ENCODE data around the gene TRIM67. TPM values are rescaled to one million over a fixed set of nuclear protein-coding genes. Genes with fewer than 3 reads are reported as not detected.

TRIM67 gene
- total RNA-seq, 2 donors from 2014 or later, result not detected

DNA sequence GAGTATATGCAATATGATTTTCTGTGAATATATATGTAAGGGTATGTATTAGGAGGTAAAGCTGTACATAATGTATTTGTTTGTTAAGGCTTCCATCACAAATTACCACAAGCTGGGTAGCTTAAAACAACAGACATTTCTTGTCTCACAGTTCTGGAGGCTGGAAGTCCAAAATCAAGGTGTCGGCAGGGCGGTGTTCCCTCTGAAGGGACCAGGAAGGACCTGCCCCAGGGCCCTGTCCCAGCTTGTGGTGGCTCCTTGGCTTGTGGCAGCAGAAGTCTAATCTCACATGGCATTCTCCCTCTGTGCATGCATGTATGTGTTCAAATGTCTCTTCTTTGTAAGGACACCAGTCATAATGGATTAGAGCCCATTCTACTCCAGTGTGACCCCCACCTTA lies 17.1 kb downstream of the TRIM67 start:
- TF ChIP-seq, protein P1, sequence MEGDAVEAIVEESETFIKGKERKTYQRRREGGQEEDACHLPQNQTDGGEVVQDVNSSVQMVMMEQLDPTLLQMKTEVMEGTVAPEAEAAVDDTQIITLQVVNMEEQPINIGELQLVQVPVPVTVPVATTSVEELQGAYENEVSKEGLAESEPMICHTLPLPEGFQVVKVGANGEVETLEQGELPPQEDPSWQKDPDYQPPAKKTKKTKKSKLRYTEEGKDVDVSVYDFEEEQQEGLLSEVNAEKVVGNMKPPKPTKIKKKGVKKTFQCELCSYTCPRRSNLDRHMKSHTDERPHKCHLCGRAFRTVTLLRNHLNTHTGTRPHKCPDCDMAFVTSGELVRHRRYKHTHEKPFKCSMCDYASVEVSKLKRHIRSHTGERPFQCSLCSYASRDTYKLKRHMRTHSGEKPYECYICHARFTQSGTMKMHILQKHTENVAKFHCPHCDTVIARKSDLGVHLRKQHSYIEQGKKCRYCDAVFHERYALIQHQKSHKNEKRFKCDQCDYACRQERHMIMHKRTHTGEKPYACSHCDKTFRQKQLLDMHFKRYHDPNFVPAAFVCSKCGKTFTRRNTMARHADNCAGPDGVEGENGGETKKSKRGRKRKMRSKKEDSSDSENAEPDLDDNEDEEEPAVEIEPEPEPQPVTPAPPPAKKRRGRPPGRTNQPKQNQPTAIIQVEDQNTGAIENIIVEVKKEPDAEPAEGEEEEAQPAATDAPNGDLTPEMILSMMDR (IDR thresholded peaks at IDR 0.05), result no peak
- ATAC-seq (ENCODE audit: insufficient number of reproducible peaks, low FRiP score, low read depth) (no peak), DNase-seq (ENCODE audit: low spot score) (no peak)
- Histone ChIP-seq H3K4me3 (no peak overlapping the region), H3K4me1 (ENCODE audit: control insufficient read depth in 1 of 2, low read depth in 2 of 2) (no peaks in the 10 kb centered on the region), H3K27me3 (replicated peaks; ENCODE audit: insufficient read depth) (no peaks in the 10 kb centered on the region), H3K36me3 (no peaks in the 10 kb centered on the region), H3K9me3 (peaks cover 3% of the 10 kb centered on the region), H3K27ac (no peak overlapping the region)

- no peaks in the 10 kb centered on the region for H3K36me3 ChIP-seq
- no peaks in the 10 kb centered on the region for H3K27me3 ChIP-seq (replicated peaks; ENCODE audit: insufficient read depth)
- no peak overlapping the region for H3K4me3 ChIP-seq
- ATAC-seq (ENCODE audit: insufficient number of reproducible peaks, low FRiP score, low read depth), result no peak
- no peaks in the 10 kb centered on the region for H3K4me1 ChIP-seq (ENCODE audit: control insufficient read depth in 1 of 2, low read depth in 2 of 2)
- H3K27ac ChIP-seq, result no peak overlapping the region
- TF ChIP-seq, protein P1 (IDR thresholded peaks at IDR 0.05), result no peak
- no peak for DNase-seq (ENCODE audit: low spot score)
- peaks cover 3% of the 10 kb centered on the region for H3K9me3 ChIP-seq
Observed at GRCh38 chr1:231180034-231180433, 18.2 kb downstream of the TRIM67 start.

GRCh38 chr1:231181271-231181670 lies 19.4 kb downstream of the TRIM67 start:
- Histone ChIP-seq H3K27me3 (replicated peaks; ENCODE audit: insufficient read depth) (no peaks in the 10 kb centered on the region), H3K36me3 (no peaks in the 10 kb centered on the region), H3K27ac (no peak overlapping the region), H3K9me3 (peaks cover 3% of the 10 kb centered on the region), H3K4me3 (no peak overlapping the region), H3K4me1 (ENCODE audit: control insufficient read depth in 1 of 2, low read depth in 2 of 2) (no peaks in the 10 kb centered on the region)
- DNase-seq (ENCODE audit: low spot score) (no peak), ATAC-seq (ENCODE audit: insufficient number of reproducible peaks, low FRiP score, low read depth) (no peak)
- TF ChIP-seq, protein P1 (IDR thresholded peaks at IDR 0.05), result no peak

DNA sequence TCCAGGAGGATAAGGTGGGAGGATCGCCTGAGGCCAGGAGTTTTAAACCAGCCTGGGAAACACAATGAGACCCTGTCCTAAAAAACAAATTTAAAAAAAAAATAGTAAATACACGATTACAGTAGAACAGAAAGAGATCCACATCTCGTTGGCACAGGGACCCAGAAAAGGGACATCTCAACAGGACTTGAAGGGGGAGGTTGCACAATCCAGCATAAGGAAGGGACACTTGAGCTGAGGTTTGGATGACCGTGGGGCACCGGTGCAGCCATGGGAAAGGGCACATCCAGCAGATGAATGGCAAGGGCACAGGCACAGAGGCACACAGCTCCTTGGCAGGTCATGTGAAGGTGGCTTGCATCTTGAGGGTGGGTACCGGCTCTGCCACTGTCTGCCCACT lies 20.5 kb downstream of the TRIM67 start:
- H3K27ac ChIP-seq, result no peak overlapping the region
- H3K36me3 ChIP-seq, result no peaks in the 10 kb centered on the region
- ATAC-seq (ENCODE audit: insufficient number of reproducible peaks, low FRiP score, low read depth), result no peak
- TF ChIP-seq, protein P1 (IDR thresholded peaks at IDR 0.05), result no peak
- H3K9me3 ChIP-seq, result peaks cover 3% of the 10 kb centered on the region
- no peak overlapping the region for H3K4me3 ChIP-seq
- no peaks in the 10 kb centered on the region for H3K4me1 ChIP-seq (ENCODE audit: control insufficient read depth in 1 of 2, low read depth in 2 of 2)
- DNase-seq (ENCODE audit: low spot score), result no peak
- H3K27me3 ChIP-seq (replicated peaks; ENCODE audit: insufficient read depth), result no peaks in the 10 kb centered on the region

GRCh38 chr1:231183639-231184590 lies 22.1 kb downstream of the TRIM67 start:
- DNase-seq (ENCODE audit: low spot score), result no peak
- Histone ChIP-seq H3K4me3 (no peak overlapping the region), H3K36me3 (no peaks in the 10 kb centered on the region), H3K27ac (no peak overlapping the region), H3K27me3 (replicated peaks; ENCODE audit: insufficient read depth) (no peaks in the 10 kb centered on the region), H3K9me3 (peaks cover 2% of the 10 kb centered on the region), H3K4me1 (ENCODE audit: control insufficient read depth in 1 of 2, low read depth in 2 of 2) (no peaks in the 10 kb centered on the region)
- TF ChIP-seq, protein P1 (IDR thresholded peaks at IDR 0.05), result no peak
- ATAC-seq (ENCODE audit: insufficient number of reproducible peaks, low FRiP score, low read depth), result no peak
